Stimulated activated CD4-positive, alpha-beta T cell treated with anti-CD3 and anti-CD28 coated beads, Interleukin-2, amount 100 ng/mL, for 24 hours (primary cell): Measurements from ENCODE around the gene TBXAS1.

ENCODE experiments used
- DNase-seq, 2 donors: peaks; one replicate each; pipeline ENCODE4 v3.0.0-alpha.2; 2020

The TBXAS1 gene

DNA sequence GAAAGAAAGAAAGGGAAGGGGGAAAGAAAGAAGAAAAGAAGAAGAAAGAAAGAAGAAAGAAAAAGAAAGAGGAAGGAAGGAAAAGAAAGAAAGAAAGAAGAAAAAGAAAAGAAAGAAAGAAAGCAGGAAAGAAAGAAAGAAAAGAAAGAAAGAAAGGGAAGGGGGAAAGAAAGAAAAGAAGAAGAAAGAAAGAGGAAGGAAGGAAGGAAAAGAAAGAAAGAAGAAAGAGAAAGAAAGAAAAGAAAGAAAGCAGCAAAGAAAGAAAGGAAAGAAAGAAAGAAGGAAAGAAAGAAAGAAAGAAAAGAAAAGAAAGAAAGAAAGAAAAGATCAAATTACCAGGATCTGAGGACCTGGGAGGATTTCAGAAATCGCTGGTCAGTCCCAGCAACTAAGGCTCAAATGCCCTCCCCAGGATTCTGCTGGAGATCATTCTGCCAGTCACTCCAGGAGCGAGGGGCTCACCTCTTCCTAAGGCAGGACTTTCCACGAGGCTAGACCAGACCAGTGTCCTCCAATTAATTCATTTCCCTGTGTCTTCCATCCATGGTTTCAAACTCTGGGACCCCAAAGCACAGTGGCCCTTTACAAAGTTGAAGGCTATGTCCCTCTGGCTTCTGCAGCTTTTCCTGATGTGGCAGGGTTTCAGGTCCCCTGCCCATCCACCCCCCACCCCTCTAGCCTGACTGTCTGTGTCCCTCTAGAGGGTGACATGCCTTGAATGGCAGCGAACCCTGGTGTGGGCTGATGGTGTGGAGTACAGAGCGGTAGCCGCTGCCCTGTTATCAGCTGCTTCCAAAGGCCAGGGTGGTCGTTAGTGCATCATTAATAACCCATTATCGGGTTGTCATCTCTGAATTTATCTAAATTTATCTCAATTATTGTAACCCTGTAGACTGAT, 155.8 kb downstream of the TBXAS1 start:
- no peak for DNase-seq

DNA sequence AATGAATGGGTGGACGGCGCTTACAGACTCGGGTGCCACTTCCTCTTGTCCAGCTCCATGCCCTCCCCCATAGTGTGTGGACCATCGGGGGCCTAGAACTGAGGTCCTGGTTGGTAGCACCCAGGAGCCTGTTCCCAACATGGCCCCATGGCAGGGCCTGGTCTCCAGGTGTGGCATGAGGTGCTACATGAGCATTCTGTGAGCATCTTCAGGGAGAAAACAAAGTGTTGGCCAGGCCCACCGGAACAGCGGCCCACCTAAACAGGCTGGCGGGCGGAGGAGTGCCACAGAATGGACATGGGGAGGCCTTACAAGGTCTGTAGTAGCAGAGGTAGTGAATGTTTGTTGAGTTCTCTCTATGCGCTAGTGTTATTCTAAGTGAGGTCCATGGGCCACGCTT, 156.7 kb downstream of the TBXAS1 start:
- no peak for DNase-seq

DNA sequence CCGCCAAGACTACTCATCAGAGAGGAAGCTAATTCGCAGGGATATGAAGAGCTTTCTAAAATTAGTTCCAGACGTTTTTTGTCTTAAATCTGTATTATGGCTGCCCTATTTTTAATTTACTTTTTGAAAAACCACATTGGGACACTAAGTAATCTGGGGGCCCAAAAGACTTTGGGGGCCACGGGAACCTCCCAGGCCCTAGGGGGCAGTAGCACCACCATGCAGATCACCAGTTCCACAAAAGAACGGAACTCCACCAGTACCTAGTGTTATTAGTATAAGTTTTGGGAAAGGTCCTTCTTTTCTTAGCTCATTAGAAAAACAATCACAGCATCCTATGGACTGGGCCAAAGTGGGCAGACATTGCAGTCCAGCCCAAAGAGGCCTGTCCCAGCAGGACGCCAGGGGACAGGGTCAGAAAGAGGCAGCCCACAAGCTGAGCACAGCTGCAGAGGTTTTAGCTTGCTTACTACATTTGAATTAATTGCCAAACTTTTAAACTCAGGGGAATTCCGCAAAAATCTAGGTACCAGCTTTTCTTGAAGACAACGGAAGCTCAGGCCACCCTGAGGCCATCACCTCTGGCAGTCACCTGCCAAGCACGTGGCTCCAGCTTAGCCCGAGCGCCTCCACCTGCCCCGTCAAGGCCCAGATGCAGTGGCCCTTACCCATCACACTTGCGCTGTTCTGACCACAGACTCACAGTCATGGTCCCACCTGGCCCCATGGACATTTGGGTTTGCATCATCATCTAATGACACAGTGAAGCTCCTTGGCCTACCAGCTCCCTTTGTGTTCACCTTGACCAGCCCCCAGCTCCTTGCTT, 158.8 kb downstream of the TBXAS1 start:
- DNase-seq, result no peak

DNA sequence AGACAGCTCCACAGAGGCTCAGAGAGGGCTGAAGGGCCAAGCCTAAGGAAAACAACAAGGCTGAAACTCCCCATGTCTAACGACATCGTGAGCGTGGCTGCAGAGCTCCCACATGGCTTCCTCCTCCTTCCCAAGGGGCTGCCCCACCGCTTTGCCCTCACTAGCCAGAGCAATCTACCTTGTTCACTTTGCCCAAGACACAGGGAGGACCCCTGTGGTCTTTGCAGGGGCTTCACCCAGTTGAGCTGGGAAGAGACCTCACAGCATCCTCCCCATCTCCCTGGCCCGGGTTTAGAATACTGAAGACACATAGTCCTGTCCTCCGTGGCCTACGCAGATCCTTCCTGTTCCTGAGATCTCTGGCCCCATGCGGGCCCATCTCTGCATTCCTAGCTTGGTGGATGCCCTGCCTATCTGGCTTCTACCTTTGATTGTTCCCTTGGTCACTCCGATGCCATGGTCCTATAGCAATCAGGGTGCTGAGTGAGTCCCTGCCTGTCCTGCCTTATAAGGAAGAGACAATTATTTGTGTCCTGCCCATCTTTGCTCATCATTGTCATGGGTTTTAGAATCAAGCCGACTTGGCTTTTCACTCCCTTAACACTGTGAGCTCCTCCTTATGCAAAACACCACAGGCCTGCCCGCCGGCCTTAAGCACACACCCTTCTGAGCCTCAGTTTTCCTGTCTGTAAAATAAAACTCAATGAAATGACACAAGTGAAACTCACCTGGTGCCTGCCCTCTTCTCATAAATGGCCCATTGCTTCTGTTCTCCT, 160.5 kb downstream of the TBXAS1 start:
- DNase-seq, result no peak

DNA sequence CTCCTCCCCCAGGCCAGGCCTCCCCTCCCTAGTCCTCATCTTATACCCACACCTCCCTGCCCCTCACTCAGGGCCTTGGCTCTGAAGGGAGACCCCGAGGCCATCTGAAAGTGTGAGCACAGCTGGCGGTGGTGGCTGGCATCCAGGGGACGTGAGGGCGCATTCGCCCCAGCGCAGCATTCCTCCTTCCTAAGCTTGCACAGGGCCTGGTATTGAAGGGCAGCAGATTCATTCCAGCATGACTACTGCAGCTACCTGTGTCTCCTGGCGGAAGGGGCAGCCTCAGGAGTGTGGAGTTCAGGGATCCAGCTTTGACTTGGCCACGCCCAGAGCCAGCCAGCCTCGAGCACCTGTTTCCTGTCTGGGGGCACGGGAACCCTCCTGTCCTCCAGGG, 161.1 kb downstream of the TBXAS1 start:
- DNase-seq, result no peak

DNA sequence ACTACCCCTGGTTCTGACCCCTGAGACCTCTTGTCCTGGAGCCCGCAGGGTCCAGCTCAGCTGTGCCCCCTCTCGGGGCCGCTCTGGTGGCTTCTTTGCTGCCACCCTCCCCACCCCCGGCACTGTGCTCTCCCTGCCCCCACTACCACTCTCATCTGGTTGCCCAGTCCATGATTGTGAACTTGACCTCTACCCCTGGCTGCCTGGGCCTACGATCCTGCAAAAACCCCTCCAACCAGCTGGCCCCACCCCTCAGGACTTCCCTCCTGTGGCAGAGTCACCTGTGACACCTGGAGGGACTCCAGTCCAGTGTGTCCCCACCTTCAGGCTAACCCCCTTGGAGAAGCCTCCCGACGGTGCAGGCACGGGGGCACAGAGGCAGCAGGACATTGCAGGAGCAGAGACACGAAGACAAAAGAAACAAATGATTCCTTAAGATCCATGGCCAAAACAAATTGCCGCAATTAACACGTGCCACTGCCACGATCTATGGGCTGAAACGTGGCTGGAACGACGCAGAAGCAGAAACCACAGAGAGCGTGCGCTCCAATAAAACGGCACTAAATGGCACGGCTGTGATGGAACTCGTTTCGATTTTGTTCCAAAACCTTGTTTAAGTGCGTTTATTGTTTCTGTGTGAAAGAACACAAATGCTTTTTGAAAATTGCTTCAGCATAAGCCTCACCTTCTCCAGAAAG, 161.7 kb downstream of the TBXAS1 start:
- DNase-seq, result no peak

DNA sequence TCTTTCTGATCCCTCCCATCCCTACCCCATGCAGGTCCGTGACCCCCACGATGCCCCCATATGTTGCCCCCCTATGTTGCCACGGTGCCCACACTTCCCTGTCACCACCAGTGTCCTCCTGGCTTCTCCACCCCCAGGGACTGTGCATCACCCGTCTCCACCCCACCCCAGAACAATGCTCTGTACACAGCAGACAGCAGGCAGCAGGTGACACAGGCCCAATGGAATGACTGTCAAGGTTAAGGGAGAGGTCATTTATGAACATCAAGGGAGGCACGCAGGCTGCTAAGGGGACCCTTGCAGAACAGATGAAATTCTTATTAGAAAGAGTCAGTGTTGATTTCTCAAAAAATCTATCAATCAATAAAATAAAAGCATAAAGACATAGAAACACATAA, 162.2 kb downstream of the TBXAS1 start:
- no peak for DNase-seq

DNA sequence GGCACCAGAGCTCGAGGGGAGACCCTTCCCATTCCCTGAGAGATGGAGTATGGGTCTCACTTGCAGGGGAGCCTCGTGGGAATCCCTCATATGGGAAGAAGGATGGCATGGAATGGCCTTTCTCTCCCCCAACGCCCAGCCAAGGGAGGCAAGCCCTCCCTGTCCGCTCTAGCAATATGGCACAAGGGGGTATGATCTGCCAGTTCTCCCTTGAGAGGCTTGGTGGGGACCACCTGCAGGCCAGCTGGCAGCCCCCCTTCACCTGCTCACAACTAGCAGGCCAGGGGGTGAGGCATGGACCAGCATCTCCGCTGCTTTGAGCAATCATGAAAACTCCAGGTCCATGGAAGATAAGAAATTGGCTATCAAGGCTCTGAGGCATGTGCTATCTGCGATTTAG, 162.8 kb downstream of the TBXAS1 start:
- DNase-seq, result no peak

DNA sequence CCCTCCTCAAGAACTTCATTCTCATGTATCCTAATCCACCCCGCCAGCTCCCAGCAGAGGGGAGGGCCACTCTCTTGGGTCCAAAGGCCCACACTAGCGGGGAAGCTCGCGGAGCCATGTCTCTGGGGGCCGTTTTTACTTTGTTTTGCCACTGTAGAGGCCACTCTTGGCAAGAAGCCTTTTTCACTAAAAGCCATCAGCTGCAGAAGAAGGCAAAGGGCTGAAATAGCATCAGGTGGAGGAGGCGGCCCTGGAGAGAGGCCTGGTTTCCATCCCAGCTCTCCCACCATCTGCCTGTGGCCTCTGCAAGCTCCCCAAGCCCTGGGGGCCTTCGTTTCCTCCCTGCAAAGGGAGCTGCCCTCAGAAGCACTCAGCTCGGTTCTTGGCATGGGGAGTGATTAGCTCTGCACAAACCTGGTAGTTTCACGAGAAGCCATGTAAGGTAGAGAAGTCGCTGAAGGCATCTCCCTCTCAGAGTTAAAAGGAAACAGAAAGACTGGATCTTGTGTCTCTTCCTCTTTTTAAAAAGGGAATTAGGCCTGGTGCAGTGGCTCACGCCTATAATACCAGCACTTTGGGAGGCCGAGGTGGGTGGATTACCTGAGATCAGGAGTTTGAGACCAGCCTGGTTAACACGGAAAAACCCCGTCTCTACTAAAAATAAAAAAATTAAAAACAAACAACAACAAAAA, 163.4 kb downstream of the TBXAS1 start:
- DNase-seq, result no peak

DNA sequence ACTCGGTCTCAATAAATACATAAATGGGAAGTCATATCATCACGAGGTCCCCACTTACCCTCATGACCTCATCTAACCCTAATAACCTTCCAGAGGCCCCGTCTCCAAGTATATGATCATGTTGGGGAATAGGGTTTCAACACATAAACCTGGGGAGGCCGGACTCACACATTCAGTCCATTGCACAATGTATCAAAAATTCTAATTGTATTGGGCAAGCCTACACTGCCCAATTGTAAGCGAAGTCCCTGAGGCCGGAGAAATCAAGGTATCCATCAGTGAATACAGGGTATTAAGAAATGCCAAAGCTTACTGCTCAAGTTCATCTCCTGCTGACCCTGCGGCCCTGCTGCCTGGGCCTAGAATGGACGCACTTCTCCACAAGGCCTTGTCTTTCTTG, 164.1 kb downstream of the TBXAS1 start:
- DNase-seq, result no peak

DNA sequence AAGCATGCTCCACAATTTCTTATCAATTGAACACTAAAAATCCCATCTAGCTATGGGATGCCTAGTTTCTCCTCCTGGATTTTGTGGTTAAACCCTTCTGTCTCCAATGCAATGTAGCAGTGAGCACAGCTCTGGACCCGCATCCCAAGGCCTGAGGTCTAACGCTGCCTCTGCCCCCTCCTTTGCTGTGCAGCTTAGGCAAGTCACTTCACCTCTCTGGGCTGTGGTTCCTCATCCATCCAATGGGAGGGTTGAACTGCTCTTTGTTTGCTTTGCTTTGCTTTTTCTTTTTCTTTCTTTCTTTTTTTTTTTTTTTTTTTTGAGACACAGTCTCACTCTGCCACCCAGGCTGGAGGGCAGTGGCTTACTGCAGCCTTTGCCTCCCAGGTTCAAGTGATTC, 164.5 kb downstream of the TBXAS1 start:
- no peak for DNase-seq

DNA sequence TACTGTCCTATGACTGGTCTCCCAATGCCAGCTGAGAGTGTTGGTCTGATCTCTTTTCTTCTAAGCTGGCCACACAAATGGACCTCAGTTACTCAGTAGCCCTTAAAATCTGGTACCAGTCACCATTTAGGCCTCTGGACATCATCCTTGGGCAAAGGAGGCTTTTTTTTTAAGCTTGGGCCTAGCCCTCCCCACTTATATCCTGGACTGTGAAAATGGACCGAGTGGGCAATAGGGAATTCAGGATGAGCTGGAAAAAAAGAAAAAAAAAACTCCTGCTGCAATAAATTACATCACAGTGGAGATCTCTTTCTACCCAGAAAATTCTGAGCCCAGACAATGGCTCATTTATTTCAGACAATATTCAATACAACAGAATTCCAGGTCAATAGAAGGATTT, 165.3 kb downstream of the TBXAS1 start:
- DNase-seq, result no peak

DNA sequence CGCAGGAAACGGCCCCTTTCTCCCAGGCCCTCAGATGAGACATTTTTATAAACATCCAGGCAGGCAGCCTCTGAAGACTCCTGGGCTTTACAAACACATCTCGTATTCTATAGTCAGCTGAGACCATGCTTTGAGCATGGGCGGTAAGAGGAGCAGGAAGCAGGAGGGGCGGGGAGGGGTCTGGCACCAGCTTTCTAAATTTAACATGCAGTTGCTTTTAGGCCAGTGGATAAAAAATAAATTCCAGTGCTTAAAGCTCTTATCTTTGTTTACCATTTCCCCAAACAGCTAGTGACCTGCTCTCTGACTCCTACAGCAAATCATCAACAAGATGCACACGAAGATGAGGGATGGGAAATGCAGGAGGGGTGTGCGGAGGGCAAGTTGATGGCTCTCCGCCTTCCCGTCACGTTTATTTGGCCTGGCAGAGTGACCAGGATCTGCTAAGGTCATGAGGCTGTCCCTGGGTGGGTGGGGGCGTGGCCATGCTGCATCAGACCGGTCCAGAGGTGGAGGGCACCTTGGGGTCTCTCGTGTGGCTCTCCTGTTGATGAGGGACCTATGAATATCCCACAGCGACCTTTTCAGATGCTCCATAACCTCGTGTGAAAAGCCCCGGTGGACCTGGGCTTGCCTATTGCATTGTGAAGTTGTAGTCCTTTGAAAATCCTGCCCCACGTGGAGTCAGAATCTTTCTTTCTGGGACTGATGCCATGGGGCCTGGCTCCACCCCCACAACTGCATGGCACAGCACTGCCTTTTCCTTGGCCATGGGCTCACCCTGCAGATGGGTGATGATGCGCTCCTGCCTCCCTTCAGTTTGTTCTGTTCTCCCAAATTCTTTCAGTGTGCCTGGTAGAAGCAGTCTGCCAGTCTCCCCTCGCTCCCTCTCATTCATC, 166.2 kb downstream of the TBXAS1 start:
- no peak for DNase-seq

DNA sequence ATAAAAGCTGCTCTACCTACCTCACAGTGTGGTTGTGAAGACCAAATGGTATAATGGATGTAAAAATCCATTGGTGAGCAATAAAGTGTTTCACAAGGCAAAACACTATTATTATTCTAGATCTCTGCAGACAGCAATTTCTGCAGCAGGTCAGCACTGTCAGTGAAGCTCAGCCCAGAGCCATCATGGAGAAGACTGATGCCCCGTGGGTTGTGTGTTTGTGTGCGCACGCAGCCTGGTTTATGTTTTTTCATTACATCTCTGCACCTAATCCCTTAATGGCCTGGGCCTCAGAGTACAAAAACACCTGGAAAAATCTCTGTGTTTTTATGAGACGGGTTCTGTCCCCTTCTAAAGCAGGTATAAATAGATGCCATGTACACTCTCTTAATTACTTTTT, 169.5 kb downstream of the TBXAS1 start:
- no peak for DNase-seq

DNA sequence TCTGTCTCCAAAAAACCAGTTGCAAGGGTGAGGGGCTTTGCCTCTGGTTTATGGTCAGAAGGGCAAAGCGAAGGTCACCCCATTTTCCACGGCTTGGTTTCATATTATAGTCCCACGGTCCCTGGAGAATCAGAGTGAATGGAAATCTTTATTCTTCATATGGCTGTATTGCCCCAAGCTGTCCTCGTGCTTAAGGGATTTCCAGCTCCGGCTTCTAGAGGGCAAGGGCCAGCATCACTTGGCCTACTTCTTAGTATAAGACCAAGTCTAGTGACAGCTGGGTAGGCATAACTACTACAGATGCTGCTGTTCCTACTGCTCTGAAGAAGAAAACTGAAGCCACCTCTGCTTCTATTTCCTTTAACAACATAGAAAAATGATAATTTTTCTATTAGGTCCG, 170.5 kb downstream of the TBXAS1 start:
- DNase-seq, result no peak

DNA sequence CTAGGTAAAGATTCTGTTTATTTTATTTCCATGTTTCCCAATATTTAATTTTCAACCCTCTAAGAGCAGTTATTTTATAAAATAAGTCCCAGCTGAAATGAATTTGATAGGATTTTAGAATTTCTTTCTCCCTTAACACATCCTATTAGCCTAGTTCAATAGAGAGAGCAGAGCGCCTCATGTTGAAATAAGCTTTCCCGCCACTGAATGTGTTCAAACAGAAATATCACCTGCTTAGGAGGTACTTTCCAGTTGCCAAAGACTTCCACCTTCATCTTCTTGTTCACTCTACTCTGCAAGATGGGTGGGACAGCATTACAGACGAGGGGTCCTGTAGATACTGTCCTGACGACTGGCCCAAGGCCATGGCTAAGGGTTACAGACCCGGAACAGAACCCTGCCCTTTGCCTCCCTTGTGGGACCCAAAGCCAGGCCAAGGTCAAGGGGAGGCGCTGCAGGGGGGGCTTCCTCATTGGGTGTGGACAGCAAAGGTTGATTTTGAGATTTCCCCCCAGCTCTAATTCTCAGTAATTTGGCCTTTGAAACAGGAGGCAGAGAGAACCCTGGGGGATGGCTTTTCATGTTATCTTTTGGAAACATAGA, 171.7 kb downstream of the TBXAS1 start:
- DNase-seq, result no peak

DNA sequence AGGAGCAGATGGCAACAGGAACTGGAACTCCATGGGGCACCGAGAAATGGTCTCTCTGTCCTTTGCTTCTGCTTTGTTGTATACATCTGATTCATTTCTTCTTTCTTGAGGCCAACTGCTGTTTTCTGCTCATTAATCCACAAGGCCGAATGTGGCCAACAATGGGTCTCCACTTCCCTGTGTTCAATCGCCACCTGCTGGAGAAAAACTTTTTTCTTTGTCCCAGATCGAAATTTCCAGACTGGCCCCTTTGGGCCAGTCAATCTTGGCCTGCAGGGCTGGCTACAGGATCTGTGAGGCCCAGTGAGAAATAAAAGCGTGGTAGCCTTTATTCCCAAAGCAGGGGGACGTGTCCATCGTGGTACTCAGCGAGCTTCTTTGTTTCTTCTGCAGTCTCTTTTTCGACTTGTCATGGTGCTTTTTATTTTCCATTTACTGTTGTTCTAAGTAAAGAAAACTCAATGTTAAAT, 174.9 kb downstream of the TBXAS1 start:
- DNase-seq, result peak; percentile 12 to 25

DNA sequence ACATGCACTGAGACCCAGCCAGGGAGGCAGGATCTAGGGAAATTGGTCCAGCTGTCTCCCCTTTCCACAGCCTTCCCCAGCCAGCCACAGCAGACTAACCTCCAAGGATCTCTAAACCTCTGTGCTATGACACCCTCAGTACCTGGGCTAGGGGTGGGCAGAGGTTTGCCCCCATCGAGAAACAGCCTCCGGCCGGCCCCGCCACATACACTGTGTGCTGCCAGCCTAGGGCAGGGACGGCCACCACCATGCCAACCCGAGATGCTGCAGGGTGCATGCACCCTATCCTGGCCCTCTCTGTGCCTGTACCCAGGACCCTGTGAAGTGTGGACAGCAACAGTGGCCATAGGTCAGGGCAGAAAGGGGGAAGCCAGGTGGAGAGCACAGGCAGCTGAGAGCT, 175.6 kb downstream of the TBXAS1 start:
- DNase-seq, result no peak

DNA sequence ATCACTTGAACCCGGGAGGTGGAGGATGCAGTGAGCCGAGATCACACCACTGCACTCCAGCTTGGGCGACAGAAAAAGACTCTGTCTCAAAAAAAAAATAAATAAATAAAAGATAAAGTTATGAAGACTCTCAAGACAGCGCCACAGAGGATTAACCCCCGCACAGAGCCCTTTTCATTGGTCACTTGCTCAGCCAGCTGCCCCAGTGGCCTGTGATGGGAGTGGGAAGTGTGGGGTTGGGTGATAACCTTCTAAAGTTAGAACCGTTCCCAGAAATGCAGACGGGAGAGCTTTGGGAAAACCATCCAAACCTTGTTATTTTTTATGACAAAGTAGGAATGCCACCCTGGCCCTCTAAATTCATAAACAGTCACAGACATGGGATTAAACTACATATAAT, 176.3 kb downstream of the TBXAS1 start:
- no peak for DNase-seq

DNA sequence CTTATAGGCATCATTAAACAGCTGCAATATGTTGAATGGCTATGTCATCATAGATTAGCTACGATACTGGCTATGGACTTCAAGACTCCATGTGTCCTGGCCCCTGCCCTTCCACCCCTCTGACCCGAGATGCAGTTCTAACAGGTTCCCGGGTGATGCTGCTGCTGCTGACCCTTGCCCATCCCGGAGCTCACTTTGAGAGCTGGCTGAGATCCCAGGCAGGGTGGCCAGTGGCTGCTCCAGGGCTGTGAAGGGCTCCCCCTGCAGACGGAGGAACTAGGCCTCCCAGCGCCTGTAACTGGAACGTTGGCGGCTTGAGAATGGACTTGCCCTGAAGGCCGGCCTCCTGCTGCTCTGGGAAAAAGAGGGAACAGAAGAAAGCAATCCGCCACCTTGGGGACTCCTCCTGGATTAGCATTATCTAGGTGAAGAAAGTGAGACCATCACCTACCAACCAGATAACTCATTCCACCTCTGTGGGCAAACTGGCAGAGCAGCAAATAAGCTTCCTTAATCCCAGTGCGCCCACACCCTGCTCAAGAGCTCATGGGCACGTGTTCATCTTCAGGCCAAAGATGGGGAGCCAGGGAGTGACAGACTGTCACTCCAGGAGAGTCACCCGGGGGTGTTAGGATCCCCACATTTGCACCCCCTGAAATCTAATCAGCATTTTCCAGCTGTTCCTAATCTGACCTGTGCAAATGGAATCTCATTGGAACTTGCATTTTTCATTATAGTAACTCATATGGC, 176.9 kb downstream of the TBXAS1 start:
- DNase-seq, result no peak
